GM12873 (cell line): Measurements from ENCODE around the gene TMPRSS5.

Source experiments
- CTCF ChIP-seq: IDR thresholded peaks from 2 replicates; pipeline ENCODE4 v1.5.1; 2012; ENCODE audit warnings: low read depth, mild to moderate bottlenecking, moderate library complexity, low read length, control low read depth; ENCODE audit not compliant: insufficient read depth; ENCODE audit errors: missing control alignments

Gene TMPRSS5

GRCh38 chr11:113695207-113695606 lies 10.9 kb downstream of the TMPRSS5 start:
- no peak for TF ChIP-seq CTCF

GRCh38 chr11:113694390-113694789 lies 11.7 kb downstream of the TMPRSS5 start:
- TF ChIP-seq CTCF: no peak

GRCh38 chr11:113693030-113693429 lies 13.1 kb downstream of the TMPRSS5 start:
- no peak for TF ChIP-seq CTCF

GRCh38 chr11:113690619-113691569 lies 15.2 kb downstream of the TMPRSS5 start:
- peak; percentile 71 for TF ChIP-seq CTCF

GRCh38 chr11:113689768-113690618 lies 16.1 kb downstream of the TMPRSS5 start:
- no peak for TF ChIP-seq CTCF

- no peak for TF ChIP-seq CTCF
Measured at GRCh38 chr11:113685654-113686359, 20.3 kb downstream of the TMPRSS5 start.
